ENCODE results near the gene ZEB2.

ZEB2 gene

DNA sequence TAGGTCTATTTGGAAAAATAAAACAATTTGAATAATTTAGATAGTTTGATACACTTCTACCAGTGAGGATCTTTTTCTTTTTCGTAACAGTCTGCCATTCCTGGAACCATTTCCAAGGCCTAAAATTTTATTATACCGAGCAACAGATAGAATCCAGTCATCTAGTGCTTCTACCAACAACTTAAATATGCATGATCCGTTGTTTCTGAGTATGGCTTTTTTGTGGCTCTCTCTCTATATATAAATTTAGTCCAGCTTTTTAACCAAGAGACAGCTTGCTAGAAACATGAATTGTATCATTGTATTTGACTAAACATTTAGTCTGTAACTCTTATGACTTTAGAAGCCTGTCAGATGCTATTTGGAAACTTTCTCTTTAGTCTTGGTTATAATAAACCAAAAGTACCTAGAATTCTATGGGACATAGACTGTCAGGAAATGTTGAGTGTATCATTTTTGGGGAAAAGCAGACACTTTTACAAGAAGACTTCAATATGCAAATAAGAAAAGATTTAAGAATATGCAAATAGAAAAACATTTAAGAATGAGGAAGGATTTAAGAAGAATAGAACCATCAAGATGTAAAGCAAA, 161.4 kb downstream of the ZEB2 start:
- Histone ChIP-seq H2AFZ (ENCODE audit: low read depth, low read length) (no peak overlapping the region), H3K79me2 (ENCODE audit: insufficient read depth, low read length) (no peaks in the 10 kb centered on the region), H3K36me3 (ENCODE audit: insufficient read depth, low read length) (no peaks in the 10 kb centered on the region), H3K4me2 (ENCODE audit: insufficient read depth, low read length) (no peak overlapping the region), H4K20me1 (ENCODE audit: insufficient read depth, low read length) (no peaks in the 10 kb centered on the region), H3K9me3 (ENCODE audit: insufficient read depth, low read length, severe bottlenecking) (no peaks in the 10 kb centered on the region), H3K4me1 (ENCODE audit: insufficient read depth, low read length) (no peaks in the 10 kb centered on the region), H3K27me3 (ENCODE audit: insufficient read depth, low read length, poor library complexity) (no peaks in the 10 kb centered on the region), H3K27ac (ENCODE audit: low read length) (no peak overlapping the region), H3K9ac (ENCODE audit: low read depth, low read length) (no peak overlapping the region), H3K4me3 (ENCODE audit: low read depth in 1 of 2, low read length in 2 of 2) (no peak overlapping the region)
- no peak for TF ChIP-seq EZH2 (IDR thresholded peaks at IDR 0.05; ENCODE audit: borderline replicate concordance, low read depth, low read length, severe bottlenecking)
- TF ChIP-seq CTCF (IDR thresholded peaks at IDR 0.05; ENCODE audit: borderline replicate concordance, extremely low read depth, low read length, poor library complexity, severe bottlenecking): no peak
- DNase-seq (no peak), ATAC-seq (ENCODE audit: insufficient read depth, low read depth) (no peak)

DNA sequence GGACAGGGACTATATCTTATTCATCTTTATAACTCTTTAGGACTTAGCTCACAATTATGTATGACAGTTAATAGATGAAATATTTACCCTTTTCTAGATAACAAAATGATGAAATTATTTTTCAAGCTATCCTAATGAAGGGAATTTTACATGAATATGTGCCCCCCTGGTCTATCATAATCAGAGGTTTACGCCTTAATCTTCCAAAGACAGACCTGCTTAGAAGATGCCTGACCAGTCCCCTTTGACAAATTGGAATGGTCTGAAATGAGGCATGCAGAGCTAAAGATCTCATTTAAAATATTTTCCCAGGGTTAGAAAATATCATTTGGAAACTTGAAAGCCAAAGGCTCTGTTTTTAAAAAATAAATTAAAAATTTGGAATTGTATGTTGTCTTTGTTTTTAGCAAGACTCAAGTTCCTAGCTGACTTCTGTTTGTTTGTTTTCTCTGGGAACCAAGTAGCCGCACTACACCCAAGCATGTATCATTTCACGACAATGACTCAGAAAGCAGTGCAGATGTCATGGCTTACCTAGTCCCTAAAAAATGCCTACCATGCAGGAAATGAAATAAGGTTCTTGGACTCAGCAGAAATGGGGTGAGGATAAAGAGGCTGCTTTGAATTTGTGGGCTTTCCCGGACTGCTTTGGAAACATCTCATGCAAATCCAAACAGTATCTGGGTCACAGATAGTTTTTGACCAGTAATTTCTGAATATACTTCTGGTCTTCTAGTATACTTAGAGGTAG, 162.1 kb downstream of the ZEB2 start:
- Histone ChIP-seq H3K4me3 (ENCODE audit: low read depth in 1 of 2, low read length in 2 of 2) (no peak overlapping the region), H3K4me2 (ENCODE audit: insufficient read depth, low read length) (no peak overlapping the region), H3K9ac (ENCODE audit: low read depth, low read length) (no peak overlapping the region), H4K20me1 (ENCODE audit: insufficient read depth, low read length) (no peaks in the 10 kb centered on the region), H3K4me1 (ENCODE audit: insufficient read depth, low read length) (no peaks in the 10 kb centered on the region), H3K27me3 (ENCODE audit: insufficient read depth, low read length, poor library complexity) (no peaks in the 10 kb centered on the region), H3K9me3 (ENCODE audit: insufficient read depth, low read length, severe bottlenecking) (no peaks in the 10 kb centered on the region), H3K27ac (ENCODE audit: low read length) (no peak overlapping the region), H3K79me2 (ENCODE audit: insufficient read depth, low read length) (no peaks in the 10 kb centered on the region), H3K36me3 (ENCODE audit: insufficient read depth, low read length) (no peaks in the 10 kb centered on the region), H2AFZ (ENCODE audit: low read depth, low read length) (no peak overlapping the region)
- DNase-seq: no peak
- no peak for TF ChIP-seq EZH2 (IDR thresholded peaks at IDR 0.05; ENCODE audit: borderline replicate concordance, low read depth, low read length, severe bottlenecking)
- no peak for TF ChIP-seq CTCF (IDR thresholded peaks at IDR 0.05; ENCODE audit: borderline replicate concordance, extremely low read depth, low read length, poor library complexity, severe bottlenecking)
- ATAC-seq (ENCODE audit: insufficient read depth, low read depth): no peak

- Histone ChIP-seq H3K9me3 (ENCODE audit: insufficient read depth, low read length, severe bottlenecking) (no peaks in the 10 kb centered on the region), H3K9ac (ENCODE audit: low read depth, low read length) (no peak overlapping the region), H4K20me1 (ENCODE audit: insufficient read depth, low read length) (no peaks in the 10 kb centered on the region), H3K4me2 (ENCODE audit: insufficient read depth, low read length) (no peak overlapping the region), H3K79me2 (ENCODE audit: insufficient read depth, low read length) (no peaks in the 10 kb centered on the region), H3K4me1 (ENCODE audit: insufficient read depth, low read length) (no peaks in the 10 kb centered on the region), H3K4me3 (ENCODE audit: low read depth in 1 of 2, low read length in 2 of 2) (no peak overlapping the region), H2AFZ (ENCODE audit: low read depth, low read length) (no peak overlapping the region), H3K27me3 (ENCODE audit: insufficient read depth, low read length, poor library complexity) (no peaks in the 10 kb centered on the region), H3K27ac (ENCODE audit: low read length) (no peak overlapping the region), H3K36me3 (ENCODE audit: insufficient read depth, low read length) (no peaks in the 10 kb centered on the region)
- no peak for TF ChIP-seq CTCF (IDR thresholded peaks at IDR 0.05; ENCODE audit: borderline replicate concordance, extremely low read depth, low read length, poor library complexity, severe bottlenecking)
- no peak for TF ChIP-seq EZH2 (IDR thresholded peaks at IDR 0.05; ENCODE audit: borderline replicate concordance, low read depth, low read length, severe bottlenecking)
- no peak for DNase-seq
- no peak for ATAC-seq (ENCODE audit: insufficient read depth, low read depth)
Observed at GRCh38 chr2:144356402-144356801, 163.5 kb downstream of the ZEB2 start.
